K562 (cell line): ENCODE results near the gene EMC1. TPM values are rescaled to one million over a fixed set of nuclear protein-coding genes. Genes with fewer than 3 reads are reported as not detected.

Experiments used
- ATAC-seq: fragments of 200-7000 bp; cut with Tn5 transposase; 3 replicates; pipeline ENCODE4 v1.9.1; 2020; ENCODE audit warnings: moderate library complexity
- BruUV-seq: library from RNA; stranded (reverse); fragments of 400-500 nt; replicated peaks from 2 replicates; lab custom pipeline; 2021; lab: Mats Ljungman, UMichigan
- CTCF ChIA-PET: fragments of 300-600 bp; formaldehyde crosslinking; extraction: SDS; loops from one replicate; lab custom pipeline; 2021; ENCODE audit warnings: low intra/inter-chr PET ratio; lab: Yijun Ruan, JAX
- POLR2A ChIA-PET: fragments of 300-600, 350-650 bp; sonication (Branson Sonifier 250); formaldehyde crosslinking; extraction: SDS; loops from one replicate; lab custom pipeline; 2021; ENCODE audit warnings: antibody characterized with exemption, inconsistent platforms; lab: Yijun Ruan, JAX
- DNase-seq, 4 experiments: peaks; one replicate each; pipeline versions ENCODE4 v3.0.0 to v3.0.0-alpha.2; 2011 to 2018; ENCODE audit warnings: low spot score in 3 of 4, mixed read lengths in 3 of 4; ENCODE audit errors: extremely low read depth in 1 of 4
- FAIRE-seq: peaks from 2 replicates; lab custom pipeline; 2011; peaks lifted over from hg19 to GRCh38; lab: Jason Lieb, UNC
- H2AFZ ChIP-seq: 2 replicates; pipeline ENCODE4 v1.6.0; 2011; ENCODE audit warnings: low read depth, low read length, control low read depth, inconsistent platforms
- H3K27ac ChIP-seq: fragments of 200-600 bp; 3 replicates; pipeline ENCODE4 v1.8.0; 2011; ENCODE audit warnings: low read depth, mild to moderate bottlenecking, control low read depth, inconsistent platforms, low read length, moderate library complexity, mixed read lengths; ENCODE audit errors: extremely low read depth
- H3K27me3 ChIP-seq, 2 experiments: fragments of 300-600 bp in 1 of 2; 2 replicates in 1 of 2; 3 replicates in 1 of 2; pipeline versions ENCODE4 v1.6.0 to v1.8.0; 2011; ENCODE audit warnings: inconsistent platforms in 2 of 2, low read length in 2 of 2, mild to moderate bottlenecking in 1 of 2, mixed read lengths in 1 of 2, moderate library complexity in 1 of 2; ENCODE audit not compliant: control insufficient read depth in 2 of 2, insufficient read depth in 2 of 2
- H3K36me3 ChIP-seq: fragments of 300-600 bp; 3 replicates; pipeline ENCODE4 v1.8.0; 2011; ENCODE audit warnings: mild to moderate bottlenecking, low read length, inconsistent platforms; ENCODE audit not compliant: control insufficient read depth, insufficient read depth
- H3K4me1 ChIP-seq, 2 experiments: fragments of 200-600 bp in 1 of 2; replicated peaks in 1 of 2; 2 replicates in 1 of 2; 3 replicates in 1 of 2; pipeline versions ENCODE4 v1.5.1 to v1.8.0; 2011; ENCODE audit warnings: inconsistent platforms in 2 of 2, low read length in 2 of 2, mild to moderate bottlenecking in 1 of 2, mixed read lengths in 1 of 2, moderate library complexity in 1 of 2; ENCODE audit not compliant: control insufficient read depth in 2 of 2, insufficient read depth in 2 of 2
- H3K4me2 ChIP-seq: 2 replicates; pipeline ENCODE4 v1.6.1; 2011; ENCODE audit warnings: low read length, control low read depth, inconsistent platforms, mixed read lengths; ENCODE audit not compliant: insufficient read depth
- H3K4me3 ChIP-seq: fragments of 200-600 bp; sonication (generic), shearing (Covaris generic); 2 replicates; pipeline ENCODE4 v1.5.1; 2016; ENCODE audit warnings: control low read depth, inconsistent platforms
- H3K79me2 ChIP-seq: fragments of 200-600 bp; 3 replicates; pipeline ENCODE4 v1.8.0; 2011; ENCODE audit warnings: low read length, inconsistent platforms; ENCODE audit not compliant: control insufficient read depth, insufficient read depth
- H3K9ac ChIP-seq, 2 experiments: 2 replicates each; pipeline versions ENCODE4 v1.6.0 to v1.6.1; 2011; ENCODE audit warnings: low read depth in 2 of 2, low read length in 2 of 2, control low read depth in 1 of 2, inconsistent platforms in 1 of 2, mild to moderate bottlenecking in 1 of 2, mixed read lengths in 1 of 2; ENCODE audit not compliant: insufficient read depth in 1 of 2
- H3K9me1 ChIP-seq: one replicate; pipeline ENCODE4 v1.6.0; 2011; ENCODE audit warnings: inconsistent platforms, mild to moderate bottlenecking, low read length, moderate library complexity; ENCODE audit not compliant: control insufficient read depth, insufficient read depth
- H3K9me3 ChIP-seq: replicated peaks from 2 replicates; pipeline ENCODE4 v1.5.1; 2011; ENCODE audit warnings: low read depth, low read length, inconsistent platforms; ENCODE audit not compliant: control insufficient read depth, insufficient read depth
- H4K20me1 ChIP-seq: replicated peaks from 2 replicates; pipeline ENCODE4 v1.6.1; 2011; ENCODE audit warnings: low read length, inconsistent platforms, mixed read lengths; ENCODE audit not compliant: control insufficient read depth, insufficient read depth
- POLR2AphosphoS5 ChIP-seq: IDR thresholded peaks from 2 replicates; pipeline ENCODE4 v1.6.1; 2011; ENCODE audit warnings: mild to moderate bottlenecking, low read depth, low read length, moderate library complexity; ENCODE audit not compliant: control insufficient read depth, insufficient read depth
- TAF7 ChIP-seq: fragments of 450-650 bp; IDR thresholded peaks from 2 replicates; pipeline ENCODE4 v1.6.1; 2016; ENCODE audit warnings: missing genetic modification characterization, missing compliant biosample characterization
- WGBS: fragments of 100-300 bp; shearing (Covaris generic); methylation state at CpG from one replicate; pipeline ENCODE4 v1.1.6; 2016; ENCODE audit warnings: low coverage, mixed read lengths; ENCODE audit not compliant: insufficient coverage; ENCODE audit errors: missing lambda C conversion rate; 5-methylcytosine and 5-hydroxymethylcytosine counted together
- in situ Hi-C: fragments of 300-500 bp; cut with MboI; formaldehyde crosslinking; loops from 4 replicates; pipeline ENCODE4 v1.15.0; 2018; ENCODE audit warnings: inconsistent platforms, mixed read lengths
- intact Hi-C: fragments of 100-400 bp; cut with micrococcal nuclease; formaldehyde crosslinking; loops from 2 replicates; pipeline ENCODE4 v1.14.2; 2022
- polyA plus RNA-seq, 8 experiments: library from polyadenylated mRNA; depleted of rRNA in 4 of 8; stranded (reverse) in 5 of 8; unstranded in 3 of 8; fragments of >200 nt; fragmentation: Nextera tagmentation in 2 of 8; fragmentation: Illumina TruSeq in 1 of 8; extraction: Ambion mirVana in 2 of 8; extraction: Trizol in 1 of 8; gene quantifications; 2 replicates each; pipeline versions ENCODE4 v1.2.1 to v1.2.3, GENCODE V29; 2011 to 2014; ENCODE audit warnings: inconsistent platforms in 1 of 8, missing spikeins in 1 of 8
- total RNA-seq, 7 experiments: library from RNA; depleted of rRNA in 6 of 7; stranded (reverse); fragments of >200 nt in 6 of 7; fragmentation: Illumina TruSeq in 2 of 7; extraction: Trizol in 2 of 7; gene quantifications; 2 replicates each; pipeline versions ENCODE4 v1.2.1 to v1.2.3, GENCODE V29; 2011 to 2021; ENCODE audit warnings: low replicate concordance in 1 of 7
- TF ChIP-seq, protein P1 (sequence below): sonication (generic); formaldehyde crosslinking; IDR thresholded peaks from 2 replicates; pipeline ENCODE4 v1.8.1; 2023; ENCODE audit warnings: mild to moderate bottlenecking, missing genetic modification reagents

The EMC1 gene
- total and polyA plus RNA-seq, 9 of the 15 experiments (the other 6 are each of a cell fraction or from before 2014, with no cell fraction given): 17.8 to 88.2 (median 37.4) TPM

DNA sequence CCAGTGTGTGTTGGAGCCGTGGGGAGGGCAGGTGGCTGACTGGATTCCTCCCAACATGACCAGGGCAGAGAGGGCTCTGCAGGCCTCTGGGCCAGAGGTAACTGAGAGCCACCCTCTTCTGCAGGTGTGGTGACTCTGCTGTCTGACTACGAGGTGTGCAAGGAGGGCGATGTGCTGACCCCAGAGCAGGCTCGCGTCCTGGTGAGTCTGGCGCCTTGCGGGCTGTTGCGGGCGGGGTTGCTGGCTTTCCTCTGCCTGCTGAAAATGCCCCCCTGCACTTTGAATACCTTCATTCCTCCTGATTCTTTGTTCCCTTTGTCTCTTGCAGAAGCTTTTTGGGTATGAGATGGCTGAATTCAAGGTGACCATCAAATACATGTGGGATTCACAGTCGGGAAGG, 7.0 kb upstream of the EMC1 start:
- peaks cover 2% of the 10 kb centered on the region for H3K9me1 ChIP-seq
- H3K36me3 ChIP-seq: peaks cover 77% of the 10 kb centered on the region
- peaks cover 10% of the 10 kb centered on the region for H4K20me1 ChIP-seq
- no TSS peak for BruUV-seq
- H3K4me3 ChIP-seq: no peak overlapping the region
- peaks cover 6 to 18% of the 10 kb centered on the region in 2 experiments; a peak in 4 of 5 replicates for H3K4me1 ChIP-seq
- no peak for TF ChIP-seq TAF7
- TF ChIP-seq POLR2AphosphoS5: 0 out of 2 replicates have a peak, but pooled peaks have one; percentile 16
- TF ChIP-seq, protein P1, sequence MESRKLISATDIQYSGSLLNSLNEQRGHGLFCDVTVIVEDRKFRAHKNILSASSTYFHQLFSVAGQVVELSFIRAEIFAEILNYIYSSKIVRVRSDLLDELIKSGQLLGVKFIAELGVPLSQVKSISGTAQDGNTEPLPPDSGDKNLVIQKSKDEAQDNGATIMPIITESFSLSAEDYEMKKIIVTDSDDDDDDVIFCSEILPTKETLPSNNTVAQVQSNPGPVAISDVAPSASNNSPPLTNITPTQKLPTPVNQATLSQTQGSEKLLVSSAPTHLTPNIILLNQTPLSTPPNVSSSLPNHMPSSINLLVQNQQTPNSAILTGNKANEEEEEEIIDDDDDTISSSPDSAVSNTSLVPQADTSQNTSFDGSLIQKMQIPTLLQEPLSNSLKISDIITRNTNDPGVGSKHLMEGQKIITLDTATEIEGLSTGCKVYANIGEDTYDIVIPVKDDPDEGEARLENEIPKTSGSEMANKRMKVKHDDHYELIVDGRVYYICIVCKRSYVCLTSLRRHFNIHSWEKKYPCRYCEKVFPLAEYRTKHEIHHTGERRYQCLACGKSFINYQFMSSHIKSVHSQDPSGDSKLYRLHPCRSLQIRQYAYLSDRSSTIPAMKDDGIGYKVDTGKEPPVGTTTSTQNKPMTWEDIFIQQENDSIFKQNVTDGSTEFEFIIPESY (CRISPR knock-in tag): 0 out of 2 replicates have a peak, but pooled peaks have one; percentile 30
- TF ChIP-seq, all 486 proteins: peak for 2
- H2AFZ ChIP-seq: no peak overlapping the region
- intact Hi-C loops (no loop called here), in situ Hi-C loops (no loop called here)
- POLR2A ChIA-PET: interaction anchor here (1.1 to 3.7 kb wide), 3 partner anchors 12 to 54 kb away, joined by 3 to 19 read pairs (median 4); no protein-coding TSS in a partner anchor
- CTCF ChIA-PET: no interaction called here
- H3K9ac ChIP-seq: peak overlapping the region in 1 of 2 experiments; percentile 54; a peak in 1 of 4 replicates
- H3K27ac ChIP-seq: no peak overlapping the region
- H3K27me3 ChIP-seq: no peaks in the 10 kb centered on the region
- FAIRE-seq: no peak
- H3K79me2 ChIP-seq: peaks cover 33% of the 10 kb centered on the region
- ATAC-seq: no peak
- H3K9me3 ChIP-seq: no peaks in the 10 kb centered on the region
- DNase-seq: peak in 1 of 4 experiments; percentile 14
- WGBS: 88% methylated on average over 10 of the region's 10 CpGs
- no peak overlapping the region for H3K4me2 ChIP-seq
